HUES48 (cell line): Measurements from ENCODE around the gene VPS25.
"Not testable (repeated sequence)": the region's sequence is repeated elsewhere in the genome, so short reads cannot be mapped to it uniquely, and the experiment has no call there.

ENCODE experiments used
- H3K27ac ChIP-seq: one replicate; pipeline ENCODE4 v1.7.0; 2013; ENCODE audit warnings: low read depth, low read length, inconsistent platforms
- H3K27me3 ChIP-seq: 2 replicates; pipeline ENCODE4 v1.6.1; 2013; ENCODE audit warnings: mild to moderate bottlenecking, low read length; ENCODE audit not compliant: control insufficient read depth, insufficient read depth
- H3K36me3 ChIP-seq: 2 replicates; pipeline ENCODE4 v1.6.1; 2013; ENCODE audit warnings: low read length; ENCODE audit not compliant: control insufficient read depth, insufficient read depth
- H3K4me1 ChIP-seq: 2 replicates; pipeline ENCODE4 v1.6.1; 2013; ENCODE audit warnings: mild to moderate bottlenecking, low read length; ENCODE audit not compliant: control insufficient read depth, insufficient read depth
- H3K4me3 ChIP-seq: 2 replicates; pipeline ENCODE4 v1.5.1; 2013; ENCODE audit warnings: mild to moderate bottlenecking, low read depth, low read length
- H3K9ac ChIP-seq: 2 replicates; pipeline ENCODE4 v1.6.1; 2013; ENCODE audit warnings: mild to moderate bottlenecking, low read depth, low read length, moderate library complexity
- H3K9me3 ChIP-seq: 2 replicates; pipeline ENCODE4 v1.6.1; 2013; ENCODE audit warnings: low read length; ENCODE audit not compliant: control insufficient read depth, insufficient read depth

The VPS25 gene

DNA sequence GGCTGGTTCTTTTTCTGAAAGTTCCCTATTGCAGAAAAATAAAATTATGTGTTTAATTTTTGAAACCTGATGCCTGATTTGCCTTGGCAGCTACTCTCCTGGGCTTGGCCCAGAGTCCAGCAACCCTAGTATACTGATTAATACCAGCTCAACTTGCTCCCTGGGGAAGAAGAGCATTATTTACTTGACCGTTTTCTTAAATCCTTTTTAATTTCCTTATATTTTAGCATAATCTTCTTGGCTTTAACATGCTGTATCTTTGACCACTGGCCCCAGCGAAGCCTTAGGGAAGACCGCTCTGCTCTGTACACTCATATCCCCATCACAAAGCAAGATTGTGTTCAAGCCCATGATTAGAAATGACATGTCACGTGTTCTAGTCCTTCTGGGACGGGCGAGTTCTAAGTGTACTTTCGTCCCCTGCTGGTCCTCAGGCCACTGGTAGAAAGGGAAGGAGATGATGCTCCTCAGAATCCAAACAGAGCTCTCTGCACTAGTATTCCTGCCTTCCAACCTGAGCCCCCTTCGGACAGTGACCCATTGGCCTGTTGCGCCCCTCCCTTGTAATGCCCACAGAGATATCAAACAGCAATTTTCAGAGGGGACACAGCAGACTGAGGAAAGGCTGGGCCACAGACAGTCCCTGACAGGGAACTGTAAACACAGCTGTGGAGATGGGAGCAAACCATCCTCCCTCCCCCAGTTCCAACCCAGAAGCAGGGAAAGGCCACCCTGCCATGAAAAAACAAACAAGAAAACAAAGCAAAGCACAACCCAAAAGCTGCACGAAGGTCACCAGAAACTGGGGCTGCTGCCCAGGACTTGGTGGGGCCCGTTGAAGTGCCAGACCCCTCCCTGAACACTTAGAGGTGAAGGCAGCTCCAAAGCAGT, 24.1 kb upstream of the VPS25 start:
- peaks cover 14% of the 10 kb centered on the region for H3K27me3 ChIP-seq
- H3K9ac ChIP-seq, result no peak overlapping the region
- H3K9me3 ChIP-seq, result no peaks in the 10 kb centered on the region
- no peaks in the 10 kb centered on the region for H3K36me3 ChIP-seq
- no peak overlapping the region for H3K27ac ChIP-seq
- no peak overlapping the region for H3K4me3 ChIP-seq
- peaks cover 2% of the 10 kb centered on the region; the same call in 1 of the 2 replicates for H3K4me1 ChIP-seq

DNA sequence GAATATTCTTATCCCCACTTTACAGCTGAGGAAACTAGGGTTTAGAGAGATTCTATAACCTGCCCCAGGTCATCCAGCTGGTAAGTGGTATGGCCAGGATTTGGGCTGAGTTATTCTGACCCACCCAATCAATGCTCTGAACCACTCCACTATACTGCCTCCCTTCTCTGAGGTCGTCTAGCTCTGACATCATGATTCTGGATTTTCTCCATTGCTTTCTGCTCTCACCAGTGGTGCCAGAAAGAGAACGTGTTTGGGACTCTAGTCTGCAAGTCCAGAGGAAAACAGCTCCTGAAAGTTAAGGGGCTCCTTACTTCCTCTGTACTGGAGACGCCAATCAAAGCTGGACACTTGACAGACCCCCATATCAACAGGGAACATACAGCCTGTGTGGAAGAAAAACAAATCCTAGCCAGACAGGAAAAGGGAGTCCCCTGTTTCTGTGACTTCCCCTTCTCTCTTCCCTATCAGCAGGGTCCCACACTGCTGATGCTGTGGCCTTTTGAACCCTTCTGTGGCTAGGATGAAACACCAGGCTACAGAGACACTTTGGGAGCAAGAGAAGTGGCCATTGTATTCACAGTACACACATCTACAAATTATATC, 22.4 kb upstream of the VPS25 start:
- Histone ChIP-seq H3K27me3 (peaks cover 5% of the 10 kb centered on the region), H3K27ac (no peak overlapping the region), H3K4me3 (no peak overlapping the region), H3K9me3 (no peaks in the 10 kb centered on the region), H3K36me3 (no peaks in the 10 kb centered on the region), H3K4me1 (no peaks in the 10 kb centered on the region), H3K9ac (no peak overlapping the region)

DNA sequence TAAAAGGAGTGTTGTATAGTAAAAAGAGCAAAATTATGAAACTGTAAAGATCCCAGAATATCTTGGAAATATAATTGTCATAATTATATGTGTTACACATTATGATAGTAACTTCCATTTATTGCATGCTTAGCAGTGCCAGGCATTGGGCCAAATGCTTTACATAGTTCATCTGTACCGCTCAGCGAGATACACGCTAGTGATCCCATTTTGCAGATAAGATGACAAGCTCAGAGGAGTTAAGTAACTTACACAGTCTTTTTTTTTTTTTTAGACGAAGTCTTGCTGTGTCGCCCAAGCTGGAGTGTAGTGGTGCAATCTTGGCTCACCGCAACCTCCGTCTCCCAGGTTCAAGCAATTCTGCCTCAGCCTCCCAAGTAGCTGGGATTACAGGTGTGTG, 21.6 kb upstream of the VPS25 start:
- Histone ChIP-seq H3K27me3 (no peaks in the 10 kb centered on the region; the same call in 1 of the 2 replicates), H3K36me3 (no peaks in the 10 kb centered on the region), H3K9me3 (no peaks in the 10 kb centered on the region), H3K4me3 (no peak overlapping the region), H3K27ac (no peak overlapping the region), H3K4me1 (no peaks in the 10 kb centered on the region), H3K9ac (no peak overlapping the region)

DNA sequence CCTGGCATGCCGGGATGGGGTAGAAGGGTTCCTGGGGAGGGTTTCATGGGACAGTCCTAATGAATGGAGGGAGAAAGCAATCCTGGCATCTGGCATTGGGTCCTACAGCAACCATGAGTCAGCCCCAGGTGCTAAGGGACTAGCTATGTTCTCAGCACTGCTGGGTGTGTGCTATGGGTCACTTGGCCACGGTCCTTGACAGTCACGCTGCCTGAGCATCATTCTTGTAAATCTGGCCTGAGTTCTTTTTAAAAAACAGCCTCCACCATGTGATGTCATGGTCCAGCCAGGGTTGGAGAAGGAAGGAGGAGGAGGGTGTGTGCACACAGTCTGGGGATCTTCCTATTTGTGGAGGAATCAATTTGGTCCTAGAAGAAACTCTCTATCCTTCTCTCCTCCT, 18.5 kb upstream of the VPS25 start:
- H3K9me3 ChIP-seq, result no peaks in the 10 kb centered on the region
- H3K27ac ChIP-seq, result no peak overlapping the region
- H3K9ac ChIP-seq, result no peak overlapping the region
- no peaks in the 10 kb centered on the region for H3K36me3 ChIP-seq
- H3K4me3 ChIP-seq, result no peak overlapping the region
- H3K4me1 ChIP-seq, result no peaks in the 10 kb centered on the region
- H3K27me3 ChIP-seq, result peaks cover 4% of the 10 kb centered on the region

DNA sequence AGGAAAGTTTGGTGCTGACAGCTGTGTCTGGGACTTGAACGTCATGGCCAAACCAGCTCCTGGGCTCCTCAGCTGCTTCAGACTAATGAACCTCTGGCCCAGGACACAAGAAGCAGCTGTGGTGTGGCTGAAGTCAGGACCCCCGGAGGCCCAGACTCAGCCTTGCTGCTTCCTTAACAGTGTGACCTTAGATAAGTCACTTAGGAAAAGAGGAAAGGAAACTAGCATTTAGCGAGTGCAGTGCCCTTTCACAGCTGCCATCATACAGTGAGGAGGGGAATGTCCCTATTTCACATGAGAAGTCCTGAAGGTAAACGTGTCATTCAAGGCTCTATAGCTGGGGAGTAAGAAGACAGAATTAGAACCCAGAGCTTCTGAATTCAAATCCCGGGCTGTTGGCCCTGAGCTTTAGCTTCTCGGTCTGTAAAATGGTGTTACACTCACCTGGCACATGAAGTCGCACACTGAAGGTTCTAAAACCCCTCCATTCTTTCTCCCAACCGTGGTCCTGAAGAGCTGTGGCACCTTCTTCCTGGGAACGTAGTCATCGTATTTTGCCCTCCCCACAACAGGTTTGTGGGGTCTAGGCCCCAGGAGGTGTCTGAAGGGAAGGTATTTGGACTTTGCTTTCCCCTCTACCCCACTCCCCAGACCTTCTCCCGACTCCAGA, 13.1 kb upstream of the VPS25 start:
- H3K9ac ChIP-seq, result no peak overlapping the region
- H3K27ac ChIP-seq, result no peak overlapping the region
- peaks cover 30% of the 10 kb centered on the region for H3K27me3 ChIP-seq
- no peaks in the 10 kb centered on the region for H3K36me3 ChIP-seq
- H3K4me3 ChIP-seq, result peak overlapping the region; percentile 70
- H3K4me1 ChIP-seq, result peaks cover 10% of the 10 kb centered on the region
- H3K9me3 ChIP-seq, result no peaks in the 10 kb centered on the region

DNA sequence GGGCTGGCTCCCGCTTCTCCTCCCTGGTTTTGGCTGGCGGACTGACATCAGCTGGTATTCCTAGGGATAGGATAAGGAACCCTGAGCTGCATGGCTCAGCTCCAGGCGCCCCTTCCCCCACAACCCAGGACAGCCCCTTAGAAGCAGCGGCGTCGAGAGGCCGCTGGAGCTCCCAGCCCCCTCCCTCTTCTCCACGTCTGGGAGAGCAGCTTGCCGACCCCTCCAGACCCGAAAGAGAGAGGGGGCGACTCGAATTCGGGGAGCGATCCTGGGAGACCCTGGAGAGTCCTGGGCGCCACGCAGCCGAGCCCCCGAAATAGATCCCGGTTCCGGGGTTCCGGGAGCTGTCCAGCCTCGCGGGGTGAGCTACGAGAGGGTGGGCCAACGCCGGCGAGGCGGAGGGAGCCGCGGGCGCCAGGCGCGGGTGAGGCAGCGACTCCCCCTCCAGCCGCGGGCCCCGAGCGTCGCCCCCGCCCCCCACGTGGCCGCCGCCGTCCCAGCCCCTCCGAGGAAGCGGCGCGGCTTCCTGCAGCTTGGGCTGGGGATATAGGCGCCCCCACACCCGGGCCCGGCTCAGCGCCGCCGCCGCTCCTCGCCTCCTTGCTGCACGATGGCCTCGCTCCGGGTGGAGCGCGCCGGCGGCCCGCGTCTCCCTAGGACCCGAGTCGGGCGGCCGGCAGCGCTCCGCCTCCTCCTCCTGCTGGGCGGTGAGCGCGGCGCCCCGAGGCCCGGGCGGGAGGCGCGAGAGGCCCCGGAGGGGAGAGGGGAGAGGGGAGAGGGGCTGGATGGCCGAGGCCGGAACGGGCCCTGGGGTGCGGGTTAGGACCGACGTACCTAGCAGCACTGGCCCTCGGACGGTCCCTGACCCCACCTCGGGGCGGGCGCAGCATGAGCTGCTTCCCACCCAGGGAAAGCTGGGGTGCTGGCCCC, 12.3 kb upstream of the VPS25 start, which contains the start of gene RAMP2:
Gene RAMP2, plus strand, starts transcription at position 576 of the 930 bp plus-strand sequence. Its CDS starts 35 bp downstream, at position 611.
- Histone ChIP-seq H3K27ac (no peak within 1 kb of the TSS), H3K27me3 (peaks cover 30% of the 10 kb centered on the region), H3K4me1 (peaks cover 10% of the 10 kb centered on the region), H3K4me3 (peak within 1 kb of the TSS; percentile 70), H3K9me3 (no peaks in the 10 kb centered on the region), H3K36me3 (no peaks in the 10 kb centered on the region), H3K9ac (peak within 1 kb of the TSS; percentile 52; the same call in 1 of the 2 replicates)

DNA sequence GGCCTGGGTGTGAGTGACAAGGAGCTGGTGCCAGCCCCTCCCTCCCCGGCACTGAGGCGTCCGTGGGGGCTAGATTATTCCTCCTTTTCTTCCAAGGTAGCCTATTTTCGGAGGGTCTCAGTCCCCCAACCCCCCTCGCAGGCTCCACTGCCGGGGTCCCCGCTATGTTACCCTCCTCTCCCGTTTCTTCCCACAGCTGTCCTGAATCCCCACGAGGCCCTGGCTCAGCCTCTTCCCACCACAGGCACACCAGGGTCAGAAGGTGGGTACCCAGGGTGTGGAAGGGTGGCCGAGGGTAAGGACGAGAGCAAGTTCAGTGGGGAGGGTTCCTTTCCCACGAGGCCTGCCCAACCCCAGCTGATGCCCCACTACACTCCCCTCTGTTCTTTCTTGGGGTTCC, 11.6 kb upstream of the VPS25 start:
- Histone ChIP-seq H3K36me3 (no peaks in the 10 kb centered on the region), H3K27ac (no peak overlapping the region)

DNA sequence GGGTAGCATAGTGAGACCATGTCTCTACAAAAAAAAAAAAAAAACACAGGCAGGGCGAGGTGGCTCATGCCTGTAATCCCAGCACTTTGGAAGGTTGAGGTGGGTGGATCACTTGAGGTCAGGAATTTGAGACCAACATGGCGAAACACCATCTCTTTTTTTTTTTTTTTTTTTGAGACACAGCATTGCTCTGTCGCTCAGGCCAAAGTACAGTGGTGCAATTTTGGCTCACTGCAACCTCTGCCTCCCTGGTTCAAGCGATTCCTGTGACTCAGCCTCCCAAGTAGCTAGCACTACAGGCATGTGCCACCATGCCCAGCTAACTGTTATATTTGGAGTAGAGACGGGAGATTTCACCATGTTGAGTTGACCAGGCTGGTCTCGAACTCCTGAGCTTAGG, 7.1 kb upstream of the VPS25 start:
- H3K4me1 ChIP-seq, result peaks cover 6% of the 10 kb centered on the region
- no peaks in the 10 kb centered on the region for H3K9me3 ChIP-seq
- no peak overlapping the region for H3K9ac ChIP-seq
- no peaks in the 10 kb centered on the region for H3K36me3 ChIP-seq
- H3K4me3 ChIP-seq, result no peak overlapping the region
- no peak overlapping the region for H3K27ac ChIP-seq
- H3K27me3 ChIP-seq, result peaks cover 14% of the 10 kb centered on the region

More for the DNA sequence above, 11.6 kb upstream of the VPS25 start:
- H3K27me3 ChIP-seq, result peaks cover 30% of the 10 kb centered on the region
- peak overlapping the region; percentile 70; the same call in 1 of the 2 replicates for H3K4me3 ChIP-seq
- no peaks in the 10 kb centered on the region for H3K9me3 ChIP-seq
- peaks cover 10% of the 10 kb centered on the region for H3K4me1 ChIP-seq
- H3K9ac ChIP-seq, result no peak overlapping the region

DNA sequence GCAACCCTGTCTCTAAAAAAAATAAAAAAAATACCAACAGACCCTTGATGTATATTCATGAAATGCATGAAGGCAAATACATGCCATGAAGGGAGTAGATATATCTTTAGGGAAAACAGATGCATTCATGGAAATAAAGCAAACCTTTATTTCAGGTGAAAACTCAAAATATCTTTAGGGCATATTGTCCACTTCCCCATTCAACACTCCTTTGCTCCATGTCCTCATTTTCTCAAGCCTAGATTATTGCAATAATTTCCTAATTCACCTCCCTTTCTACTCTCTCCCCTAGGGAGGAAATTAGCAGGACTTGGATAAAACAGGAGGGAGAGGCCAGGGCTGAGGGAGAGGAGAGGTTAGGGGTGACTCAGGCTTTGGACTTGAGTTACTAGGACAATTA, 5.7 kb upstream of the VPS25 start:
- peaks cover 6% of the 10 kb centered on the region for H3K4me1 ChIP-seq
- no peak overlapping the region for H3K9ac ChIP-seq
- H3K27me3 ChIP-seq, result peaks cover under 1% of the 10 kb centered on the region; the same call in 1 of the 2 replicates
- no peak overlapping the region for H3K27ac ChIP-seq
- H3K9me3 ChIP-seq, result no peaks in the 10 kb centered on the region
- no peaks in the 10 kb centered on the region for H3K36me3 ChIP-seq
- no peak overlapping the region for H3K4me3 ChIP-seq

DNA sequence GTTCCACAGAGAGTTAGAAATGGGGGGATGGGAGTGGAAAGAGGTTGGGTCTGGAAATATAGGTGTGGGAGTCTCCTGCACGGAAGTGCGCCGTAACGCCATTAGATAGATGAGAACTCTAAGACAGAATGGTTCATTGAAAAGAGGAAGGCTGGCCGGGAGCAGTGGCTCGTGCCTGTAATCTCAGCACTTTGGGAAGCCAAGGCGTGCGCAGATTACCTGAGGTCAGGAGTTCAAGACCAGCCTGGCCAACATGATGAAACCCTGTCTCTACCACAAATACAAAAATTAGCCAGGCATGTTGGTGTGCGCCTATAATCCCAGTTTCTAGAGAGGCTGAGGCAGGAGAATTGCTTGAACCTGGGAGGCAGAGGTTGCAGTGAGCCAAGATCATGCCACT, 5.2 kb upstream of the VPS25 start:
- not testable (repeated sequence) for H3K4me1 ChIP-seq, H3K9ac ChIP-seq, H3K27ac ChIP-seq, H3K27me3 ChIP-seq, H3K4me3 ChIP-seq, H3K36me3 ChIP-seq, H3K9me3 ChIP-seq
